ENCODE results near the gene ARHGAP26. TPM values are rescaled to one million over a fixed set of nuclear protein-coding genes. Genes with fewer than 3 reads are reported as not detected.

The ARHGAP26 gene
- total RNA-seq, 1 experiment from 2014 or later: 65.5 TPM

- Histone ChIP-seq H3K4me3 (ENCODE audit: low read depth in 2 of 2, low read length in 2 of 2) (no peak overlapping the region), H3K27ac (ENCODE audit: low read length) (peak overlapping the region; percentile 84), H3K36me3 (ENCODE audit: control insufficient read depth, insufficient read depth, low read length) (no peaks in the 10 kb centered on the region), H3K9me3 (ENCODE audit: control insufficient read depth, insufficient read depth, low read depth, low read length) (no peaks in the 10 kb centered on the region), H3K27me3 (ENCODE audit: control insufficient read depth, insufficient read depth, low read length) (no peaks in the 10 kb centered on the region), H3K4me1 (ENCODE audit: control insufficient read depth, insufficient read depth, low read length) (peaks cover 28% of the 10 kb centered on the region)
- TF ChIP-seq SIN3A (IDR thresholded peaks at IDR 0.05; ENCODE audit: borderline replicate concordance, insufficient read depth, low read depth, low read length): no peak
- TF ChIP-seq POLR2AphosphoS5 (IDR thresholded peaks at IDR 0.05; ENCODE audit: low read depth, low read length): no peak
- no peak for TF ChIP-seq TCF7L2 (IDR thresholded peaks at IDR 0.05; ENCODE audit: low read depth, low read length)
- no peak for TF ChIP-seq CTCF (IDR thresholded peaks at IDR 0.05)
- no peak for TF ChIP-seq REST (IDR thresholded peaks at IDR 0.05; ENCODE audit: insufficient read depth in 1 of 2, low read depth in 2 of 2, low read length in 1 of 2)
- intact Hi-C loops (cut with micrococcal nuclease; ENCODE audit: unreplicated experiment) (no loop called here), in situ Hi-C loops (cut with HindIII; ENCODE audit: low pct_unique_long_range_greater_than_20kb, low sequenced_read_pairs) (no loop called here)
- no TSS peak for BruUV-seq (replicated peaks)
- no peak for ATAC-seq
- CTCF ChIA-PET: no interaction called here
- POLR2A ChIA-PET: interaction anchor here (0.6 kb wide), 1 partner anchor 762 kb away, joined by 10 read pairs; no protein-coding TSS in a partner anchor
- DNase-seq (ENCODE audit: low read depth, low spot score): no peak
Measured at GRCh38 chr5:143085319-143085917, 315.2 kb downstream of the ARHGAP26 start.

GRCh38 chr5:143086546-143086907 is 316.4 kb downstream of the ARHGAP26 start:
- DNase-seq (ENCODE audit: low read depth, low spot score) (no peak), ATAC-seq (peak; percentile 28)
- Histone ChIP-seq H3K27me3 (ENCODE audit: control insufficient read depth, insufficient read depth, low read length) (no peaks in the 10 kb centered on the region), H3K4me1 (ENCODE audit: control insufficient read depth, insufficient read depth, low read length) (peaks cover 28% of the 10 kb centered on the region), H3K9me3 (ENCODE audit: control insufficient read depth, insufficient read depth, low read depth, low read length) (no peaks in the 10 kb centered on the region), H3K4me3 (ENCODE audit: low read depth in 2 of 2, low read length in 2 of 2) (no peak overlapping the region), H3K27ac (ENCODE audit: low read length) (peak overlapping the region; percentile 84), H3K36me3 (ENCODE audit: control insufficient read depth, insufficient read depth, low read length) (no peaks in the 10 kb centered on the region)
- no TSS peak for BruUV-seq (replicated peaks)
- CTCF ChIA-PET: no interaction called here
- intact Hi-C loops (cut with micrococcal nuclease; ENCODE audit: unreplicated experiment): no loop called here
- TF ChIP-seq TCF7L2 (IDR thresholded peaks at IDR 0.05; ENCODE audit: low read depth, low read length): no peak
- in situ Hi-C loops (cut with HindIII; ENCODE audit: low pct_unique_long_range_greater_than_20kb, low sequenced_read_pairs): no loop called here
- POLR2A ChIA-PET: no interaction called here

- no peaks in the 10 kb centered on the region for H3K27me3 ChIP-seq (ENCODE audit: control insufficient read depth, insufficient read depth, low read length)
- intact Hi-C loops (cut with micrococcal nuclease; ENCODE audit: unreplicated experiment): no loop called here
- in situ Hi-C loops (cut with HindIII; ENCODE audit: low pct_unique_long_range_greater_than_20kb, low sequenced_read_pairs): no loop called here
- no peak for DNase-seq (ENCODE audit: low read depth, low spot score)
- no peak for TF ChIP-seq CTCF (IDR thresholded peaks at IDR 0.05)
- TF ChIP-seq POLR2AphosphoS5 (IDR thresholded peaks at IDR 0.05; ENCODE audit: low read depth, low read length): peak; percentile 56
- TF ChIP-seq TCF7L2 (IDR thresholded peaks at IDR 0.05; ENCODE audit: low read depth, low read length): peak; percentile 87
- TF ChIP-seq REST (IDR thresholded peaks at IDR 0.05; ENCODE audit: insufficient read depth in 1 of 2, low read depth in 2 of 2, low read length in 1 of 2): 0 out of 4 replicates have a peak, but pooled peaks of 1 of the 2 experiments have one; percentile 16
- no peak for TF ChIP-seq SIN3A (IDR thresholded peaks at IDR 0.05; ENCODE audit: borderline replicate concordance, insufficient read depth, low read depth, low read length)
- ATAC-seq: peak; percentile 93
- no peak overlapping the region for H3K4me3 ChIP-seq (ENCODE audit: low read depth in 2 of 2, low read length in 2 of 2)
- H3K4me1 ChIP-seq (ENCODE audit: control insufficient read depth, insufficient read depth, low read length): peaks cover 28% of the 10 kb centered on the region
- no peaks in the 10 kb centered on the region for H3K36me3 ChIP-seq (ENCODE audit: control insufficient read depth, insufficient read depth, low read length)
- peak overlapping the region; percentile 84 for H3K27ac ChIP-seq (ENCODE audit: low read length)
- H3K9me3 ChIP-seq (ENCODE audit: control insufficient read depth, insufficient read depth, low read depth, low read length): no peaks in the 10 kb centered on the region
- ChIA-PET CTCF (no interaction called here), POLR2A (no interaction called here)
- no TSS peak for BruUV-seq (replicated peaks)
Measured at GRCh38 chr5:143086908-143087637, 316.9 kb downstream of the ARHGAP26 start.
